T-helper 2 cell treated with Interferon-gamma antibody and Interleukin-4, amounts not matched to agents 100 ng/mL and 5 ng/mL, for 36 hours (primary cell): ENCODE measurements around the gene PTOV1. TPM values are rescaled to one million over a fixed set of nuclear protein-coding genes. Genes with fewer than 3 reads are reported as not detected.

ENCODE experiments used
- intact Hi-C: fragments of 100-400 bp; cut with micrococcal nuclease; formaldehyde crosslinking; loops from one replicate; pipeline ENCODE4 v1.15.1; 2023
- total RNA-seq: library from RNA; stranded (reverse); gene quantifications from 2 replicates; pipeline ENCODE4 v1.2.3, GENCODE V29; 2022

The PTOV1 gene
- total RNA-seq, 1 donor from 2014 or later: 96.0 TPM

- intact Hi-C loops: no loop called here
Observed at GRCh38 chr19:49873129-49873521, 22.2 kb downstream of the PTOV1 start.

GRCh38 chr19:49873834-49874233 is 22.9 kb downstream of the PTOV1 start:
- intact Hi-C loops: no loop called here

- intact Hi-C loops: loop anchor here (5.0 kb wide), 1 partner anchor 282 kb away; the partner anchor contains the start of gene PRR12
Observed at GRCh38 chr19:49874503-49875157, 23.7 kb downstream of the PTOV1 start.

- intact Hi-C loops: loop anchor here (5.0 kb wide), 1 partner anchor 283 kb away; the partner anchor contains the start of gene PRR12
Observed at GRCh38 chr19:49875177-49875576, 24.2 kb downstream of the PTOV1 start.

- intact Hi-C loops: loop anchor here (1.0 to 5.0 kb wide), 4 partner anchors 26 to 379 kb away; partner anchors contain the start of genes PRR12, RPS11 and SCAF1
Observed at GRCh38 chr19:49875857-49876421, 25.0 kb downstream of the PTOV1 start.

- intact Hi-C loops: loop anchor here (1.0 to 5.0 kb wide), 10 partner anchors 7 to 380 kb away; partner anchors contain the start of genes ATF5, FUZ, NUP62 and PRR12
Observed at GRCh38 chr19:49876422-49877019, 25.6 kb downstream of the PTOV1 start.

GRCh38 chr19:49877020-49877878 is 26.3 kb downstream of the PTOV1 start, which contains the start of the genes AKT1S1 and TBC1D17:
Gene AKT1S1 (minus strand): TSS chr19:49877355. CDS start chr19:49873295, 4,060 bp downstream.
Gene TBC1D17 (plus strand): TSS chr19:49877702. CDS start chr19:49877724, 22 bp downstream.
- intact Hi-C loops: loop anchor here (1.0 to 5.0 kb wide), 9 partner anchors 8 to 380 kb away; partner anchors contain the start of genes ATF5, FUZ, NUP62 and PRR12

- intact Hi-C loops: loop anchor here (1.0 to 5.0 kb wide), 9 partner anchors 9 to 381 kb away; partner anchors contain the start of genes ATF5, FUZ, NUP62 and PRR12
Observed at GRCh38 chr19:49877879-49878743, 27.2 kb downstream of the PTOV1 start.

- intact Hi-C loops: loop anchor here (5.0 kb wide), 1 partner anchor 286 kb away; the partner anchor contains the start of gene PRR12
Observed at GRCh38 chr19:49878744-49879070, 27.7 kb downstream of the PTOV1 start.

GRCh38 chr19:49879243-49879963 is 28.4 kb downstream of the PTOV1 start:
- intact Hi-C loops: loop anchor here (5.0 kb wide), 1 partner anchor 287 kb away; the partner anchor contains the start of gene PRR12

- intact Hi-C loops: no loop called here
Observed at GRCh38 chr19:49880162-49880869, 29.4 kb downstream of the PTOV1 start.

- intact Hi-C loops: no loop called here
Observed at GRCh38 chr19:49881186-49881585, 30.2 kb downstream of the PTOV1 start.

GRCh38 chr19:49881672-49882394 is 30.9 kb downstream of the PTOV1 start:
- intact Hi-C loops: no loop called here

GRCh38 chr19:49882643-49883042 is 31.7 kb downstream of the PTOV1 start:
- intact Hi-C loops: no loop called here

- intact Hi-C loops: no loop called here
Observed at GRCh38 chr19:49883094-49883493, 32.1 kb downstream of the PTOV1 start.

GRCh38 chr19:49884109-49884508 is 33.1 kb downstream of the PTOV1 start:
- intact Hi-C loops: no loop called here

GRCh38 chr19:49884760-49885159 is 33.8 kb downstream of the PTOV1 start:
- intact Hi-C loops: no loop called here
